Mesenchymal stem cell (in vitro differentiated cells and primary cell): ENCODE results near the gene ZNF207.

Experiments
- DNase-seq: peaks from one replicate; pipeline ENCODE4 v3.0.0-alpha.2; 2013
- H2AFZ ChIP-seq: one replicate; pipeline ENCODE4 v1.6.1; 2013; ENCODE audit warnings: low read depth, mild to moderate bottlenecking, control low read depth, inconsistent platforms, low read length, moderate library complexity
- H2AK5ac ChIP-seq: 2 replicates; pipeline ENCODE4 v1.6.1; 2013; ENCODE audit warnings: low read length, moderate library complexity, mild to moderate bottlenecking, inconsistent platforms; ENCODE audit not compliant: severe bottlenecking
- H2BK120ac ChIP-seq: one replicate; pipeline ENCODE4 v1.6.1; 2013; ENCODE audit warnings: low read depth, mild to moderate bottlenecking, inconsistent platforms, low read length, moderate library complexity
- H2BK12ac ChIP-seq, 2 experiments: one replicate each; pipeline ENCODE4 v1.6.1; 2013; ENCODE audit warnings: inconsistent platforms in 2 of 2, low read length in 2 of 2, mild to moderate bottlenecking in 2 of 2, moderate library complexity in 2 of 2, control low read depth in 1 of 2
- H2BK15ac ChIP-seq: one replicate; pipeline ENCODE4 v1.6.1; 2013; ENCODE audit warnings: mild to moderate bottlenecking, low read depth, inconsistent platforms; ENCODE audit not compliant: poor library complexity, severe bottlenecking
- H2BK5ac ChIP-seq: 2 replicates; pipeline ENCODE4 v1.6.1; 2013; ENCODE audit warnings: low read depth, mild to moderate bottlenecking, low read length, control low read depth, inconsistent platforms; ENCODE audit not compliant: poor library complexity, severe bottlenecking
- H3K14ac ChIP-seq, 2 experiments: one replicate each; pipeline ENCODE4 v1.6.1; 2013; ENCODE audit warnings: inconsistent platforms in 2 of 2, low read length in 2 of 2, control low read depth in 1 of 2, mild to moderate bottlenecking in 1 of 2, moderate library complexity in 1 of 2
- H3K18ac ChIP-seq, 2 experiments: one replicate each; pipeline ENCODE4 v1.6.1; 2013; ENCODE audit warnings: inconsistent platforms in 2 of 2, low read length in 2 of 2, control low read depth in 1 of 2, low read depth in 1 of 2, mild to moderate bottlenecking in 1 of 2
- H3K23ac ChIP-seq, 2 experiments: one replicate each; pipeline ENCODE4 v1.6.1; 2013; ENCODE audit warnings: inconsistent platforms in 2 of 2, low read length in 2 of 2, mild to moderate bottlenecking in 2 of 2, moderate library complexity in 2 of 2, control low read depth in 1 of 2
- H3K27ac ChIP-seq: 2 replicates; pipeline ENCODE4 v1.5.1; 2013; ENCODE audit warnings: mild to moderate bottlenecking, moderate library complexity, low read length, control low read depth, inconsistent platforms; ENCODE audit not compliant: poor library complexity, severe bottlenecking
- H3K27me3 ChIP-seq, 2 experiments: 2 replicates each; pipeline versions ENCODE4 v1.6.1 to v1.7.0; 2013; ENCODE audit warnings: low read length in 2 of 2, mild to moderate bottlenecking in 2 of 2, moderate library complexity in 2 of 2, control low read depth in 1 of 2, inconsistent platforms in 1 of 2; ENCODE audit not compliant: control insufficient read depth in 1 of 2, insufficient read depth in 1 of 2
- H3K36me3 ChIP-seq, 2 experiments: 2 replicates each; pipeline versions ENCODE4 v1.6.1 to v1.7.0; 2013; ENCODE audit warnings: low read length in 2 of 2, control low read depth in 1 of 2, inconsistent platforms in 1 of 2, low read depth in 1 of 2, mild to moderate bottlenecking in 1 of 2; ENCODE audit not compliant: insufficient read depth in 2 of 2, control insufficient read depth in 1 of 2
- H3K4ac ChIP-seq, 2 experiments: one replicate each; pipeline ENCODE4 v1.6.1; 2013; ENCODE audit warnings: inconsistent platforms in 2 of 2, low read length in 2 of 2, mild to moderate bottlenecking in 2 of 2, moderate library complexity in 2 of 2, control low read depth in 1 of 2, low read depth in 1 of 2
- H3K4me1 ChIP-seq: 2 replicates; pipeline ENCODE4 v1.6.1; 2013; ENCODE audit warnings: low read depth, low read length, control low read depth; ENCODE audit not compliant: control insufficient read depth, insufficient read depth
- H3K4me2 ChIP-seq: 2 replicates; pipeline ENCODE4 v1.6.1; 2013; ENCODE audit warnings: low read length, mild to moderate bottlenecking, inconsistent platforms; ENCODE audit not compliant: poor library complexity, severe bottlenecking
- H3K4me3 ChIP-seq, 2 experiments: 2 replicates each; pipeline versions ENCODE4 v1.5.1 to v1.7.0; 2013; ENCODE audit warnings: low read length in 2 of 2, mild to moderate bottlenecking in 2 of 2, control low read depth in 1 of 2, low read depth in 1 of 2; ENCODE audit not compliant: insufficient read depth in 1 of 2
- H3K79me1 ChIP-seq: replicated peaks from 2 replicates; pipeline ENCODE4 v1.6.1; 2013; ENCODE audit warnings: mild to moderate bottlenecking, control low read depth, low read length, inconsistent platforms; ENCODE audit not compliant: poor library complexity, severe bottlenecking
- H3K9ac ChIP-seq: 2 replicates; pipeline ENCODE4 v1.7.0; 2013; ENCODE audit warnings: mild to moderate bottlenecking, low read length, moderate library complexity
- H3K9me3 ChIP-seq: 2 replicates; pipeline ENCODE4 v1.7.0; 2013; ENCODE audit warnings: mild to moderate bottlenecking, low read length; ENCODE audit not compliant: control insufficient read depth
- H4K8ac ChIP-seq: one replicate; pipeline ENCODE4 v1.6.1; 2013; ENCODE audit warnings: inconsistent platforms, mild to moderate bottlenecking, low read length, moderate library complexity
- H4K91ac ChIP-seq: one replicate; pipeline ENCODE4 v1.6.1; 2013; ENCODE audit warnings: mild to moderate bottlenecking, low read length, inconsistent platforms
- WGBS: methylation state at CpG from one replicate; pipeline ENCODE4 v1.1.7; 2013; ENCODE audit warnings: mixed read lengths; 5-methylcytosine and 5-hydroxymethylcytosine counted together

Gene ZNF207

DNA sequence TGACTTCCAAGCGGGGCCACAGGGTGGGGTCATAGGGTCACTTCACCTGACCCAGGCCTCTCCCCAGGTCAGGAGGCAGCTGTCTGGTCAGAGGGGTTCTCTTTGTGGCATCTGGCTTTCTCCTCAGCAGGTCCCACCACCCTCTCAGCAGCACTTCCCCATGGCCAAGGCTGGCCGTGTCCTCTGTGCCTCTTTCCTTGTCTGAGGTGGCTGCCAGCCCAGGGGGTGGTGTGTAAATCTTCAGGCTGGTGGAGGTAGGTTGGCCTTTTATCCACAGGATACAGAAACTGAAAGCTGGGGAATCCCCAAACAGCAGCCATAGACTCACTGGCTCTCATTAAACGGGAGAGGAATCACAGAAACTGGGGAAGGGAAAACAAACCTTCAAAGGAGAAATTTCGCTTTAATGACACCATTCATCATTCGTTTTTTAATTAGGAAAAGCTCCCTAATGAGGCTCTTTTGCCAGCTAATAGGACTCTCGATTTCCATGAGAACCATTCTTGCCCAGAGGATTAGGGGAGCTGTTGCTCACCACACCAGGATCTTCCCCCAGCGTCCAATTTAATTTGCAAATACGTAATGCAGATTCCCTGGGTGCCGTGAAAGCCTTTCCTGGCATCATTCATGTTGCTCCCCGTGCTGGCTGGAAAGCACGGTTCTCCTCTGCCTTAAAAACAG, 26.0 kb upstream of the ZNF207 start:
- peak overlapping the region in 1 of 2 experiments; percentile 61 for H3K4me3 ChIP-seq
- 57% methylated on average over 11 of the region's 11 CpGs for WGBS
- no peak overlapping the region for H3K18ac ChIP-seq
- no peak overlapping the region for H4K8ac ChIP-seq
- no peak overlapping the region for H3K14ac ChIP-seq
- H2BK120ac ChIP-seq: no peak overlapping the region
- H3K23ac ChIP-seq: no peak overlapping the region
- no peak overlapping the region for H2AFZ ChIP-seq
- DNase-seq: peak; percentile 51
- no peaks in the 10 kb centered on the region for H3K79me1 ChIP-seq
- no peak overlapping the region for H3K27ac ChIP-seq
- H2AK5ac ChIP-seq: no peak overlapping the region
- H2BK5ac ChIP-seq: no peak overlapping the region
- no peak overlapping the region for H4K91ac ChIP-seq
- no peaks in the 10 kb centered on the region for H3K27me3 ChIP-seq
- no peak overlapping the region for H2BK15ac ChIP-seq
- peak overlapping the region; percentile 10 for H3K4me2 ChIP-seq
- no peak overlapping the region for H3K4ac ChIP-seq
- no peak overlapping the region for H2BK12ac ChIP-seq
- peak overlapping the region; percentile 77 for H3K9ac ChIP-seq
- no peaks in the 10 kb centered on the region for H3K9me3 ChIP-seq
- H3K4me1 ChIP-seq: peaks cover 8% of the 10 kb centered on the region
- no peaks in the 10 kb centered on the region for H3K36me3 ChIP-seq

DNA sequence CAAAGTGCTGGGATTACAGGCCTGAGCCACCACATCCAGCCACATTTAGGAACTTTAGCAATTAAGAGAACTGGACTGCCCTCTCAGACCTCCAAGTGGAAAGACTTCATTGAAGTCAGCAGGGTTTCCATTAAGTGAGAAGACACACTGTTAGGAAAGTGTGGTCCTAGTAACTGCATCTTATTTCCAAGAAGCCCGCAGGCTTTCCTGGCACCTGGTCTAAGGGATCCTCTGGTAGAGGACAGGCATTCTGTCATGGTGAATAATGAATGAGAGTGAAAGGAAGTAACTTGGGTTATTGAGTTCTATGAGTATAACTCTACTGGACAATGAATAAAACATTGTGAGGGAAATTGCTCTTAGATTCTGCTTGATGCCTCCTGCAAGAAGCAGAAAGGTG, 22.0 kb upstream of the ZNF207 start:
- H3K9me3 ChIP-seq: no peaks in the 10 kb centered on the region
- DNase-seq: no peak
- H2AK5ac ChIP-seq: no peak overlapping the region
- peaks cover 3% of the 10 kb centered on the region for H3K79me1 ChIP-seq
- H3K4me2 ChIP-seq: no peak overlapping the region
- H3K4me3 ChIP-seq: no peak overlapping the region
- no peak overlapping the region for H3K27ac ChIP-seq
- H3K18ac ChIP-seq: no peak overlapping the region
- H2BK12ac ChIP-seq: no peak overlapping the region
- H2BK15ac ChIP-seq: no peak overlapping the region
- H3K36me3 ChIP-seq: peaks cover 3 to 7% of the 10 kb centered on the region in 2 experiments
- H4K91ac ChIP-seq: no peak overlapping the region
- H3K23ac ChIP-seq: no peak overlapping the region
- no peak overlapping the region for H2BK5ac ChIP-seq
- H3K4me1 ChIP-seq: peaks cover 8% of the 10 kb centered on the region
- no peak overlapping the region for H4K8ac ChIP-seq
- no peak overlapping the region for H3K9ac ChIP-seq
- WGBS: 94% methylated on average over 1 of the region's 1 CpG
- H3K14ac ChIP-seq: no peak overlapping the region
- H2AFZ ChIP-seq: no peak overlapping the region
- no peaks in the 10 kb centered on the region for H3K27me3 ChIP-seq
- H2BK120ac ChIP-seq: no peak overlapping the region
- no peak overlapping the region for H3K4ac ChIP-seq

DNA sequence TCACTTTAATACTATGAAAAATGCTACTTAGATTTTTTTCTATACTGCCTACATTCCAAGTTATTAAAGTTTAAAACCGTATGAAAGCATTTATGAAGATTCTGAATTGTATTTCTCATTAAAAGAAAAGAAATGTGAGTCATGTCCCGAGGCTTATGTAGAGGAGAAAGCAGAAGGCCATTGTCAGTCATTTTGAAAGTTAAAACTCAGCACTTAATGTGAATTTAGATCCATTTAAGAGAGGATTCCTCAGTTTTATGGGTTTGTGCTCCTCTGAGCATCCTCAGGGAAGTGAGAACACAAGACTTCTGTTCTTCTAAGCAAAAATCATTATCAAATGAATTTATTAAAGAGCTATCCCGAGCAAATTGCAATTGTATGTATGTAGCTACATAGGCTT, 19.8 kb upstream of the ZNF207 start:
- no peak overlapping the region for H3K4me2 ChIP-seq
- no peak overlapping the region for H2BK120ac ChIP-seq
- no peak overlapping the region for H3K18ac ChIP-seq
- H3K4ac ChIP-seq: no peak overlapping the region
- H2BK12ac ChIP-seq: no peak overlapping the region
- H3K4me3 ChIP-seq: no peak overlapping the region
- H3K23ac ChIP-seq: no peak overlapping the region
- H3K4me1 ChIP-seq: no peaks in the 10 kb centered on the region
- WGBS: 86% methylated on average over 2 of the region's 3 CpGs
- H3K9me3 ChIP-seq: no peaks in the 10 kb centered on the region
- no peak overlapping the region for H2AFZ ChIP-seq
- H3K36me3 ChIP-seq: peaks cover 7 to 29% of the 10 kb centered on the region in 2 experiments
- H4K91ac ChIP-seq: no peak overlapping the region
- H2AK5ac ChIP-seq: no peak overlapping the region
- no peak overlapping the region for H2BK5ac ChIP-seq
- H3K27me3 ChIP-seq: no peaks in the 10 kb centered on the region
- peaks cover 6% of the 10 kb centered on the region for H3K79me1 ChIP-seq
- no peak overlapping the region for H2BK15ac ChIP-seq
- H4K8ac ChIP-seq: no peak overlapping the region
- H3K9ac ChIP-seq: no peak overlapping the region
- DNase-seq: no peak
- H3K14ac ChIP-seq: no peak overlapping the region
- no peak overlapping the region for H3K27ac ChIP-seq

DNA sequence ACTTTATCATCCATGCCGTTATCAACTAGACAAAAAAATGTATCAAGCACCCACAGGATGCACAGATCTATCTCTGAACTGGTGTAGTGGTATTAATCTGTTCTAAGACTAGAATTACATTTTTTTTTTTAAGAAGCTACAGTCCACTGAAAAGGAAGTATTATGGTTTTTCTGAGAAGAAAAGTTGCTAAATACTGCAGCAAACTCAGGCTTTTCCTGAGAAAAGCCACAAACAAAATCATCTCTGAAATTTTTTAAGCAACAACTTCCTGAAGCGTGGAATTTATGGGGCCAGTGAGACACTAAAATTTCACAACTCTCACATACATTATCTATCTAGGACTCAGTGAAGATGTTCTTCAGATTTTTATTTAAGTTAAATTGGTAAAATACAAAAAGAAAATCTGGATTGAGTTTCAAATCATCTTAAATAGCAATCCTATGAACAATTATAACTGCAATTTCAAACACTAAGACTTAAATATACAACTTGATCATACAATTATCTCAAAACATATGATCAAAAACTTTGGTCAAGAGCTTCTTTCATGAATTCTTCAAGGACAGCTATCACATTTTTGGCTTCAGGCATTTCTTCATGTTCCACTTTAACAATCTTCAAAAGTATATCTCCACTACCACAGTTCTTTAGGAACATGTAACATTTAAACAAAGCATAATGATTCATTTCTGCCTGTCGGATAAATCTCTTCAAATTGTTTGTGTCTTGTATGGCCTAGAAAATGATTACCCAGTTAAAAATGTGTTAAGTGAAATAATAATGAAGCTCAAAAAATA, 18.5 kb upstream of the ZNF207 start:
- 60% methylated on average over 1 of the region's 3 CpGs for WGBS
- H2AK5ac ChIP-seq: no peak overlapping the region

More for the DNA sequence above, 18.5 kb upstream of the ZNF207 start:
- Histone ChIP-seq H3K9me3 (no peaks in the 10 kb centered on the region), H3K79me1 (peaks cover 6% of the 10 kb centered on the region), H2BK15ac (no peak overlapping the region), H3K4ac (no peak overlapping the region), H4K8ac (no peak overlapping the region), H3K4me1 (peaks cover 2% of the 10 kb centered on the region), H2BK120ac (no peak overlapping the region), H3K27me3 (no peaks in the 10 kb centered on the region), H3K4me3 (no peak overlapping the region), H2BK12ac (no peak overlapping the region), H3K27ac (no peak overlapping the region), H2AFZ (no peak overlapping the region), H3K36me3 (peaks cover 7 to 34% of the 10 kb centered on the region in 2 experiments), H2BK5ac (no peak overlapping the region), H3K14ac (no peak overlapping the region), H3K9ac (no peak overlapping the region), H4K91ac (no peak overlapping the region), H3K4me2 (no peak overlapping the region), H3K18ac (no peak overlapping the region), H3K23ac (no peak overlapping the region)
- DNase-seq: peak; percentile 53
